MCF 10A (cell line): Measurements from ENCODE around the gene SEMA3D. TPM values are rescaled to one million over a fixed set of nuclear protein-coding genes. Genes with fewer than 3 reads are reported as not detected.
A peak's percentile ranks its signal among the peaks of the same experiment; 100 is the strongest.

Experiments
- BruUV-seq: library from RNA; stranded (reverse); fragments of 400-500 nt; replicated peaks from 2 replicates; lab custom pipeline; 2021; lab: Mats Ljungman, UMichigan
- CTCF ChIA-PET: fragments of 300-600 bp; sonication (Branson Sonifier 250); formaldehyde crosslinking; extraction: SDS; loops from one replicate; lab custom pipeline; 2021; ENCODE audit warnings: antibody characterized with exemption, inconsistent platforms; lab: Yijun Ruan, JAX
- POLR2A ChIA-PET: fragments of 300-600, 350-650 bp; sonication (Branson Sonifier 250); formaldehyde crosslinking; extraction: SDS; loops from one replicate; lab custom pipeline; 2020; ENCODE audit warnings: antibody characterized with exemption, inconsistent platforms; lab: Yijun Ruan, JAX
- DNase-seq: peaks from one replicate; pipeline ENCODE4 v3.0.0-alpha.2; 2018; ENCODE audit not compliant: unreplicated experiment
- H3K27ac Mint-ChIP-seq: one replicate; pipeline ENCODE4 v1.8.0; 2022; ENCODE audit warnings: mild to moderate bottlenecking, low read depth, mixed read lengths; ENCODE audit not compliant: unreplicated experiment
- H3K27me3 Mint-ChIP-seq: one replicate; pipeline ENCODE4 v1.8.0; 2022; ENCODE audit warnings: mixed read lengths; ENCODE audit not compliant: insufficient read depth, unreplicated experiment
- H3K36me3 Mint-ChIP-seq: one replicate; pipeline ENCODE4 v1.8.0; 2022; ENCODE audit warnings: mild to moderate bottlenecking, moderate library complexity, mixed read lengths; ENCODE audit not compliant: insufficient read depth, unreplicated experiment
- H3K4me1 Mint-ChIP-seq: one replicate; pipeline ENCODE4 v1.8.0; 2022; ENCODE audit warnings: mixed read lengths; ENCODE audit not compliant: insufficient read depth, unreplicated experiment
- H3K4me3 Mint-ChIP-seq: one replicate; pipeline ENCODE4 v1.8.0; 2022; ENCODE audit warnings: mild to moderate bottlenecking, moderate library complexity, mixed read lengths; ENCODE audit not compliant: unreplicated experiment
- H3K9me3 Mint-ChIP-seq: one replicate; pipeline ENCODE4 v1.8.0; 2022; ENCODE audit warnings: mixed read lengths; ENCODE audit not compliant: unreplicated experiment
- CTCF ChIP-seq: fragments of 200-600 bp; IDR thresholded peaks from one replicate; pipeline ENCODE4 v1.8.0; 2022; ENCODE audit warnings: antibody characterized with exemption, mild to moderate bottlenecking; ENCODE audit not compliant: unreplicated experiment
- intact Hi-C: fragments of 100-400 bp; cut with micrococcal nuclease; formaldehyde crosslinking; loops from 2 replicates; pipeline ENCODE4 v1.14.1; 2022
- total RNA-seq: library from RNA; stranded (reverse); gene quantifications from 2 replicates; pipeline ENCODE4 v1.2.3, GENCODE V29; 2022

SEMA3D gene
- total RNA-seq, 1 experiment from 2014 or later = not detected

DNA sequence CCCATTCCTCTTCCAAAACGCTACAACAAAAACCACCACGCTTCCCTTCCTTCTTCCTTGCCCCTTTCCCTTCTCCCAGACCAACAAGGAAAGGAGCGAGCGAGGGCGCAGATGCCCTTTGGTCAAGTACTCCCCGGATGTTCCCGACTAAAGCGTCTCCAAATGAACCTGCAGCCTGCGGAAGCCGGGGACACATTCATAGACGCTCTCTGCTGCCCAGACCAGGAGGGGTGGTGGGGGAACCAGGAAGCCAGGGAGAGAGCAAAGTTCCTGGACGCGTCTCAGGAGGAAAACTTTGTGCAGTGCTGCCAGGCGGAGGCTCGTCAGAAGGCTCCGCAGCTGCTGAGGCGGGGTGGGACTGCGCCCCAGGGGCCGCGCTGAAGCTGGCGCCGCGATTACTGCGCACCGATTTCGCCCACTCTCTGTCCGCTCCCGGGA lies 754 bp downstream of the SEMA3D start:
- H3K36me3 Mint-ChIP-seq = no peaks in the 10 kb centered on the region
- no peak overlapping the region for H3K27ac Mint-ChIP-seq
- no peaks in the 10 kb centered on the region for H3K9me3 Mint-ChIP-seq
- intact Hi-C loops = loop anchor here (2.0 to 10.0 kb wide), 2 partner anchors 369 to 649 kb away; no protein-coding TSS in a partner anchor
- no TSS peak for BruUV-seq
- POLR2A ChIA-PET = no interaction called here
- H3K4me3 Mint-ChIP-seq = peak overlapping the region; percentile 50
- peaks cover 10% of the 10 kb centered on the region for H3K4me1 Mint-ChIP-seq
- DNase-seq = no peak
- TF ChIP-seq CTCF = no peak
- CTCF ChIA-PET = interaction anchor here (0.5 to 1.6 kb wide), 5 partner anchors 19 to 1250 kb away, joined by 3 to 6 read pairs (median 4); no protein-coding TSS in a partner anchor
- H3K27me3 Mint-ChIP-seq = peaks cover 84% of the 10 kb centered on the region

DNA sequence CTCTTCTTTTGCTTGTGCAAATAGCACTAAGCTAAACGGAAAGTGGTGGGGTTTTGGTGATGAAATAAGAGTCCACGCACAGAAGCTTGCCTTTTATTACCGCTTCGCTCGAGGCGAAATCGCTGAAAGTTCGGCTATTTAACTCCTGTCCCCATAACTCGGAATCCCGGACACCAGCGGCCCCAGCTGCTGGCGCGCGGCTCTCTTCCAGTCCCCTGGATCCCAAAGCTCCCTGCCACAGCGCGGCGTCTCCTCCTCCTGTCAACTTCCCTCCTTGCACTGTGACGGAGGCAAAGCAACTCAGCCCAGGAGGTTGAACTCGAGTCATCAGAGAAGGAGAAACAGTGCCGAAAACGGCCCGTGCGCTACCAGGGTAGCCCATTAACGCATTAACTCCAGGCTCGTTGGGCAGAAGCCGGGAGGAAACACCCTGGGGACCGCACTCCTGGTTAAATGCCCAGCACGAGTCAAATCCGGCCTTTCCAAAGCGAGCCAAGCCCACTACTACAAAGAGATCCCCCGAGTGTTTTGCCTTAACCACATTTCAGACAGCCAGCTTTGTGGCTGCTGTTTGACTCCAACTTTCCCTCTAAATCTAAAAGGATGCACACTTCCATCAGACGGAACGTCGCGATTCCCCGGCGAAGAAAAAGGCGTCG lies 1.3 kb downstream of the SEMA3D start:
- no peak for TF ChIP-seq CTCF
- no peak for DNase-seq
- ChIA-PET CTCF (interaction anchor here (0.5 to 1.6 kb wide), 4 partner anchors 20 to 1250 kb away, joined by 3 to 6 read pairs (median 3); no protein-coding TSS in a partner anchor), POLR2A (no interaction called here)
- Mint-ChIP-seq H3K27ac (no peak overlapping the region), H3K9me3 (no peaks in the 10 kb centered on the region), H3K4me3 (peak overlapping the region; percentile 50), H3K4me1 (peaks cover 10% of the 10 kb centered on the region), H3K36me3 (no peaks in the 10 kb centered on the region), H3K27me3 (peaks cover 83% of the 10 kb centered on the region)
- BruUV-seq = no TSS peak
- intact Hi-C loops = loop anchor here (2.0 to 10.0 kb wide), 2 partner anchors 369 to 649 kb away; no protein-coding TSS in a partner anchor

- no peak overlapping the region for H3K27ac Mint-ChIP-seq
- BruUV-seq = no TSS peak
Observed at GRCh38 chr7:85184599-85185423, 2.0 kb downstream of the SEMA3D start.

More at GRCh38 chr7:85184599-85185423, 2.0 kb downstream of the SEMA3D start:
- no peak for DNase-seq
- ChIA-PET CTCF (interaction anchor here (0.6 to 1.6 kb wide), 3 partner anchors 12 to 1249 kb away, joined by 3 to 6 read pairs (median 3); no protein-coding TSS in a partner anchor), POLR2A (no interaction called here)
- Mint-ChIP-seq H3K36me3 (no peaks in the 10 kb centered on the region), H3K4me3 (no peak overlapping the region), H3K9me3 (no peaks in the 10 kb centered on the region), H3K27me3 (peaks cover 75% of the 10 kb centered on the region), H3K4me1 (peaks cover 10% of the 10 kb centered on the region)
- intact Hi-C loops = loop anchor here (10.0 kb wide), 1 partner anchor 650 kb away; no protein-coding TSS in a partner anchor
- TF ChIP-seq CTCF = no peak
